ENCODE data around the gene ATP11A. TPM values are rescaled to one million over a fixed set of nuclear protein-coding genes. Genes with fewer than 3 reads are reported as not detected.

The ATP11A gene
- total and polyA plus RNA-seq, 2 donors (not counting 3 experiments of a cell fraction or from before 2014, with no cell fraction given), result 16.5 to 88.1 TPM

DNA sequence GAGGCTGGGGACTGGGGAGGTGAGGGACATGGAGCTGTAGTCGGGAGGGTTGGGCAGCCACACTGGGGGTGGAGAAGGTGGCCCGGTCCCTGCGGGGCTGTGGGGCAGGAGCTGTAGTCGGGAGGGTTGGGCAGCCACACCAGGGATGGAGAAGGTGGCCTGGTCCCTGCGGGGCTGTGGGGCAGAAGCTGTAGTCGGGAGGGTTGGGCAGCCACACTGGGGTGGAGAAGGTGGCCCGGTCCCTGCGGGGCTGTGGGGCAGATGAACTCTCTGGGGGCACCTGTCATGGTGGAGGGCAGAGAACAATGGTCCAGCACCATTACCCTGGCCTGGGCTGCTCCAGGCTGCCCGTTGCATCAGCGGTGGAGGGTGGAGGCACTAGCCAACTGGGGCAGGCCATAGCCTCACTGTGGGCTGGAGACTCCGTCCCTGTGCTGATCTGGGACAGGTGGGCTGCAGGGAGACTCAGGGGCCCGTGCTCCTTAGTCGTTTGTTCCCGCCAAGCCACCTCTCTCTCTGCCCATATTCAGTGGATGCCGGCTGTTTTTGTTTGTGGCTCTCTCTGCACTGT is 51.4 kb downstream of the ATP11A start:
- FAIRE-seq (no peak), DNase-seq (ENCODE audit: low read depth, low spot score) (no peak)
- TF ChIP-seq, protein P1, sequence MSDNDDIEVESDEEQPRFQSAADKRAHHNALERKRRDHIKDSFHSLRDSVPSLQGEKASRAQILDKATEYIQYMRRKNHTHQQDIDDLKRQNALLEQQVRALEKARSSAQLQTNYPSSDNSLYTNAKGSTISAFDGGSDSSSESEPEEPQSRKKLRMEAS (IDR thresholded peaks at IDR 0.05; ENCODE audit: insufficient read depth, insufficient read length), result no peak
- dilution Hi-C loops (cut with MboI; ENCODE audit: extremely low pct_ligation_motif_present, low sequenced_read_pairs) (no loop called here), intact Hi-C loops (cut with micrococcal nuclease) (no loop called here)
- H3K4me2 ChIP-seq (ENCODE audit: insufficient read depth, low read length), result no peak overlapping the region
- no peak overlapping the region for H3K27ac ChIP-seq (ENCODE audit: insufficient read depth, low read depth, low read length)
- no peaks in the 10 kb centered on the region for H4K20me1 ChIP-seq (replicated peaks; ENCODE audit: control insufficient read depth, extremely low read depth, insufficient read depth, low read length)
- no peaks in the 10 kb centered on the region for H3K36me3 ChIP-seq (ENCODE audit: control insufficient read depth in 2 of 2, extremely low read depth in 1 of 2, insufficient read depth in 2 of 2, low read length in 2 of 2)
- H3K9me3 ChIP-seq (replicated peaks; ENCODE audit: control insufficient read depth, insufficient read depth, low read length), result no peaks in the 10 kb centered on the region
- no TSS peak for BruUV-seq (replicated peaks)
- H3K4me3 ChIP-seq (replicated peaks in 1 of 3; ENCODE audit: insufficient read depth in 1 of 3, low read depth in 1 of 3, low read length in 3 of 3), result no peak overlapping the region
- H3K9me1 ChIP-seq (replicated peaks; ENCODE audit: control insufficient read depth, extremely low read depth, insufficient read depth, low read length), result no peaks in the 10 kb centered on the region
- ChIA-PET POLR2A (no interaction called here), CTCF (no interaction called here)
- peaks cover 24% of the 10 kb centered on the region for H3K79me2 ChIP-seq (ENCODE audit: control insufficient read depth, insufficient read depth, low read length)
- no peaks in the 10 kb centered on the region for H3K27me3 ChIP-seq (ENCODE audit: control insufficient read depth in 2 of 2, insufficient read depth in 2 of 2, low read length in 2 of 2)
- no peaks in the 10 kb centered on the region for H3K4me1 ChIP-seq (ENCODE audit: control insufficient read depth, extremely low read depth, insufficient read depth, low read length)
- H2AFZ ChIP-seq (ENCODE audit: low read depth, low read length), result no peak overlapping the region
- H3K9ac ChIP-seq (replicated peaks; ENCODE audit: extremely low read depth, insufficient read depth, low read length), result no peak overlapping the region

DNA sequence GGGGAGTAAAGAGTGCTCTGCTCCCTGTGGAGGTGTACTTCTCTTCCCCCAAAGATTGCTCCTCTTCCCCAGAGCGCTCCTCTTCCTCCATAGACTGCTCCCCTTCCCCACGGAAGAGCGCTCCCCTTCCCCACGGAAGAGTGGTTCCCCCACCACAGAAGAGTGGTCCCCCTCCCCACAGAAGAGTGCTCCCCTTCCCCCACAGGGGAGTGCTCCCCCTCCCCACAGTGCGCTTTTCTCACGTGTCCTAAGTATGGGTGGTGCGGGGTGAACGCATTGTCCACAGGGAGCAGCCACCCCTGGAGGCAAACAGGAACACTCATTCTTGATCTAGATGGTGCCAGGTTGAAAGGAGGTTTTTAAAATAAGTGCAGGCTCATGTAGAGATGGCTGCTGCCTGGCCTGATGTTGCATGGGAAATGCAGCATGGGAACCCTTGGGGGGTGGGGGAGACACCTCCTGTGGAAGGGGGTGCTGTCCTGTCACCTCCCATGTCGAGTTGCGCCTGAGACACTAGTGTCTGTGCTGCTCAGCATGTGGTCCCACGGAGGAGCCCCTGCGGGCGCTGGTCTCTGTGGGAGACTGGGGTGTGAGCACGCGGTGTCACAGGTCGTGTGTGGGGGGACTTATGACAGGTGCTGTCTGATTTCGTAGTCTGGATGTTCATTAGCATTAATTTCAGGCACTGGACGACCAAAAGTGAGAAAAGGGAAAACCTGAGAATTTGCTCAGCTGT is 52.2 kb downstream of the ATP11A start:
- intact Hi-C loops (cut with micrococcal nuclease) (no loop called here), dilution Hi-C loops (cut with MboI; ENCODE audit: extremely low pct_ligation_motif_present, low sequenced_read_pairs) (no loop called here)
- FAIRE-seq (no peak), DNase-seq (ENCODE audit: low read depth, low spot score) (no peak)
- ChIA-PET POLR2A (no interaction called here), CTCF (no interaction called here)
- Histone ChIP-seq H2AFZ (ENCODE audit: low read depth, low read length) (no peak overlapping the region), H3K9me1 (replicated peaks; ENCODE audit: control insufficient read depth, extremely low read depth, insufficient read depth, low read length) (no peaks in the 10 kb centered on the region), H3K27ac (ENCODE audit: insufficient read depth, low read depth, low read length) (no peak overlapping the region), H3K4me3 (replicated peaks in 1 of 3; ENCODE audit: insufficient read depth in 1 of 3, low read depth in 1 of 3, low read length in 3 of 3) (no peak overlapping the region), H3K9me3 (replicated peaks; ENCODE audit: control insufficient read depth, insufficient read depth, low read length) (no peaks in the 10 kb centered on the region), H3K4me2 (ENCODE audit: insufficient read depth, low read length) (no peak overlapping the region), H3K27me3 (ENCODE audit: control insufficient read depth in 2 of 2, insufficient read depth in 2 of 2, low read length in 2 of 2) (no peaks in the 10 kb centered on the region), H4K20me1 (replicated peaks; ENCODE audit: control insufficient read depth, extremely low read depth, insufficient read depth, low read length) (no peaks in the 10 kb centered on the region), H3K36me3 (ENCODE audit: control insufficient read depth in 2 of 2, extremely low read depth in 1 of 2, insufficient read depth in 2 of 2, low read length in 2 of 2) (no peaks in the 10 kb centered on the region), H3K79me2 (ENCODE audit: control insufficient read depth, insufficient read depth, low read length) (peaks cover 24% of the 10 kb centered on the region), H3K4me1 (ENCODE audit: control insufficient read depth, extremely low read depth, insufficient read depth, low read length) (no peaks in the 10 kb centered on the region), H3K9ac (replicated peaks; ENCODE audit: extremely low read depth, insufficient read depth, low read length) (no peak overlapping the region)
- TF ChIP-seq POLR2AphosphoS5 (IDR thresholded peaks at IDR 0.05; ENCODE audit: insufficient read depth, low read depth, low read length) (no peak), EZH2 (IDR thresholded peaks at IDR 0.05; ENCODE audit: borderline replicate concordance, low read depth, low read length, severe bottlenecking) (no peak), GATA2 (IDR thresholded peaks at IDR 0.05; ENCODE audit: insufficient read depth, insufficient read length, low read depth, low read length) (no peak), JUN (IDR thresholded peaks at IDR 0.05; ENCODE audit: borderline replicate concordance, insufficient read depth, insufficient read length, low read depth) (no peak), FOS (IDR thresholded peaks at IDR 0.05; ENCODE audit: borderline replicate concordance, insufficient read depth, low read length) (no peak), MYC (IDR thresholded peaks at IDR 0.05; ENCODE audit: low read depth, low read length) (no peak), POLR2A (IDR thresholded peaks at IDR 0.05; ENCODE audit: low read depth, low read length) (no peak)
- TF ChIP-seq, protein P1 (IDR thresholded peaks at IDR 0.05; ENCODE audit: insufficient read depth, insufficient read length), result no peak
- TF ChIP-seq, protein P2, sequence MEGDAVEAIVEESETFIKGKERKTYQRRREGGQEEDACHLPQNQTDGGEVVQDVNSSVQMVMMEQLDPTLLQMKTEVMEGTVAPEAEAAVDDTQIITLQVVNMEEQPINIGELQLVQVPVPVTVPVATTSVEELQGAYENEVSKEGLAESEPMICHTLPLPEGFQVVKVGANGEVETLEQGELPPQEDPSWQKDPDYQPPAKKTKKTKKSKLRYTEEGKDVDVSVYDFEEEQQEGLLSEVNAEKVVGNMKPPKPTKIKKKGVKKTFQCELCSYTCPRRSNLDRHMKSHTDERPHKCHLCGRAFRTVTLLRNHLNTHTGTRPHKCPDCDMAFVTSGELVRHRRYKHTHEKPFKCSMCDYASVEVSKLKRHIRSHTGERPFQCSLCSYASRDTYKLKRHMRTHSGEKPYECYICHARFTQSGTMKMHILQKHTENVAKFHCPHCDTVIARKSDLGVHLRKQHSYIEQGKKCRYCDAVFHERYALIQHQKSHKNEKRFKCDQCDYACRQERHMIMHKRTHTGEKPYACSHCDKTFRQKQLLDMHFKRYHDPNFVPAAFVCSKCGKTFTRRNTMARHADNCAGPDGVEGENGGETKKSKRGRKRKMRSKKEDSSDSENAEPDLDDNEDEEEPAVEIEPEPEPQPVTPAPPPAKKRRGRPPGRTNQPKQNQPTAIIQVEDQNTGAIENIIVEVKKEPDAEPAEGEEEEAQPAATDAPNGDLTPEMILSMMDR (IDR thresholded peaks at IDR 0.05; ENCODE audit: extremely low read depth in 1 of 2, insufficient read depth in 1 of 2, low read depth in 1 of 2, low read length in 2 of 2), result no peak
- BruUV-seq (replicated peaks), result no TSS peak

All from endothelial cell of umbilical vein (primary cell).